Neural progenitor cell (in vitro differentiated cells): Measurements from ENCODE around the gene BRD2. TPM values are rescaled to one million over a fixed set of nuclear protein-coding genes. Genes with fewer than 3 reads are reported as not detected.

Experiments
- DNase-seq: peaks from one replicate; pipeline ENCODE4 v3.0.0-alpha.2; 2016; ENCODE audit warnings: low spot score
- H2AFZ ChIP-seq: fragments of 200-600 bp; sonication (generic); replicated peaks from 2 replicates; pipeline ENCODE4 v1.6.1; 2016; ENCODE audit warnings: antibody characterized with exemption
- H3F3A ChIP-seq: fragments of 200-600 bp; sonication (generic); 2 replicates; pipeline ENCODE4 v1.6.1; 2016; ENCODE audit warnings: antibody characterized with exemption, low read depth
- H3K27ac ChIP-seq: fragments of 200-600 bp; sonication (generic); 2 replicates; pipeline ENCODE4 v1.5.1; 2016; ENCODE audit warnings: mild to moderate bottlenecking
- H3K27me3 ChIP-seq: fragments of 200-600 bp; sonication (generic); 2 replicates; pipeline ENCODE4 v1.6.1; 2016; ENCODE audit warnings: mild to moderate bottlenecking, moderate library complexity
- H3K36me3 ChIP-seq: fragments of 200-600 bp; sonication (generic); 2 replicates; pipeline ENCODE4 v1.5.1; 2016
- H3K4me1 ChIP-seq: fragments of 200-600 bp; sonication (generic); 2 replicates; pipeline ENCODE4 v1.6.1; 2016; ENCODE audit warnings: mixed run types
- H3K4me2 ChIP-seq: fragments of 200-600 bp; sonication (generic); 2 replicates; pipeline ENCODE4 v1.6.1; 2016
- H3K4me3 ChIP-seq: fragments of 200-600 bp; sonication (generic); 2 replicates; pipeline ENCODE4 v1.5.1; 2016
- H3K79me2 ChIP-seq: fragments of 200-600 bp; sonication (generic); 2 replicates; pipeline ENCODE4 v1.6.1; 2016; ENCODE audit warnings: low read depth
- H3K9ac ChIP-seq: fragments of 200-600 bp; sonication (generic); 2 replicates; pipeline ENCODE4 v1.6.1; 2016
- H3K9me3 ChIP-seq: fragments of 200-600 bp; sonication (generic); 2 replicates; pipeline ENCODE4 v1.5.1; 2016; ENCODE audit warnings: low read depth
- H4K20me1 ChIP-seq: fragments of 200-600 bp; sonication (generic); 2 replicates; pipeline ENCODE4 v1.6.1; 2016; ENCODE audit warnings: low read depth
- H3K27ac Mint-ChIP-seq: 3 replicates; pipeline ENCODE4 v1.8.0; 2021; ENCODE audit warnings: mixed read lengths
- H3K27me3 Mint-ChIP-seq: 2 replicates; pipeline ENCODE4 v1.8.0; 2022; ENCODE audit warnings: low read depth, mild to moderate bottlenecking, inconsistent platforms, moderate library complexity, mixed read lengths; ENCODE audit not compliant: insufficient read depth
- H3K36me3 Mint-ChIP-seq: 3 replicates; pipeline ENCODE4 v1.8.0; 2021; ENCODE audit warnings: mixed read lengths
- H3K4me1 Mint-ChIP-seq: 3 replicates; pipeline ENCODE4 v1.8.0; 2021; ENCODE audit warnings: mixed read lengths
- H3K4me3 Mint-ChIP-seq: 3 replicates; pipeline ENCODE4 v1.8.0; 2021; ENCODE audit warnings: mild to moderate bottlenecking, moderate library complexity, mixed read lengths
- H3K9me3 Mint-ChIP-seq: 3 replicates; pipeline ENCODE4 v1.8.0; 2020; ENCODE audit warnings: mixed read lengths
- CTCF ChIP-seq: fragments of 200-600 bp; sonication (generic); IDR thresholded peaks from 2 replicates; pipeline ENCODE4 v1.5.1; 2017; ENCODE audit warnings: antibody characterized with exemption, mild to moderate bottlenecking
- EZH2 ChIP-seq: fragments of 200-600 bp; sonication (generic); IDR thresholded peaks from 2 replicates; pipeline ENCODE4 v1.6.1; 2017; ENCODE audit warnings: antibody characterized with exemption, mild to moderate bottlenecking, moderate library complexity
- EZH2phosphoT487 ChIP-seq: fragments of 200-600 bp; sonication (generic); IDR thresholded peaks from 2 replicates; pipeline ENCODE4 v1.6.1; 2017; ENCODE audit warnings: antibody characterized with exemption
- total RNA-seq: library from RNA; depleted of rRNA; stranded (reverse); fragments of >200 nt; gene quantifications from 2 replicates; pipeline ENCODE4 v1.2.3, GENCODE V29; 2015; ENCODE audit warnings: low replicate concordance

Gene BRD2
- 202 and 211 TPM in 2 replicates for total RNA-seq

GRCh38 chr6:32968093-32968866 lies at the start of gene BRD2:
TSS of gene BRD2 (plus strand) at chr6:32968594. CDS start at chr6:32972899, 4,305 bp downstream.
- Histone ChIP-seq H3K4me1 (peaks cover 10% of the 10 kb centered on the region), H3K27me3 (no peaks in the 10 kb centered on the region), H3F3A (peaks cover 53% of the 10 kb centered on the region), H3K27ac (peak within 1 kb of the TSS; percentile 100), H2AFZ (peak within 1 kb of the TSS; percentile 77), H3K9me3 (no peaks in the 10 kb centered on the region), H3K4me3 (peak within 1 kb of the TSS; percentile 68), H3K36me3 (no peaks in the 10 kb centered on the region), H3K4me2 (peak within 1 kb of the TSS; percentile 82), H3K79me2 (peaks cover 66% of the 10 kb centered on the region), H3K9ac (peak within 1 kb of the TSS; percentile 90), H4K20me1 (peaks cover 21% of the 10 kb centered on the region)
- H3K27ac Mint-ChIP-seq: peak within 1 kb of the TSS; percentile 100
- DNase-seq: peak; percentile 98
- H3K27me3 Mint-ChIP-seq: peaks cover 11% of the 10 kb centered on the region
- H3K9me3 Mint-ChIP-seq: no peaks in the 10 kb centered on the region
- H3K4me3 Mint-ChIP-seq: peak within 1 kb of the TSS; percentile 94
- H3K4me1 Mint-ChIP-seq: peaks cover 21% of the 10 kb centered on the region
- TF ChIP-seq EZH2phosphoT487: no peak
- no peak for TF ChIP-seq CTCF
- no peak for TF ChIP-seq EZH2
- peaks cover 9% of the 10 kb centered on the region for H3K36me3 Mint-ChIP-seq

- H3K9me3 Mint-ChIP-seq: no peaks in the 10 kb centered on the region
- no peaks in the 10 kb centered on the region for H3K4me1 Mint-ChIP-seq
- Histone ChIP-seq H3K4me1 (no peaks in the 10 kb centered on the region), H3K4me2 (no peak overlapping the region), H4K20me1 (no peaks in the 10 kb centered on the region), H3F3A (no peaks in the 10 kb centered on the region), H3K36me3 (no peaks in the 10 kb centered on the region), H3K4me3 (no peak overlapping the region), H3K9ac (no peak overlapping the region), H3K79me2 (no peaks in the 10 kb centered on the region), H3K9me3 (no peaks in the 10 kb centered on the region), H3K27me3 (peaks cover 10% of the 10 kb centered on the region), H2AFZ (no peak overlapping the region), H3K27ac (no peak overlapping the region)
- no peak for DNase-seq
- no peak overlapping the region for H3K27ac Mint-ChIP-seq
- no peaks in the 10 kb centered on the region for H3K27me3 Mint-ChIP-seq
- TF ChIP-seq EZH2phosphoT487: no peak
- no peak for TF ChIP-seq EZH2
- TF ChIP-seq CTCF: no peak
- H3K36me3 Mint-ChIP-seq: no peaks in the 10 kb centered on the region
- H3K4me3 Mint-ChIP-seq: no peak overlapping the region
Measured at GRCh38 chr6:32920715-32921114, 47.7 kb upstream of the BRD2 start.

- H3K36me3 ChIP-seq: no peaks in the 10 kb centered on the region
- H3K4me3 ChIP-seq: no peak overlapping the region
- H3K27me3 ChIP-seq: no peaks in the 10 kb centered on the region
- no peaks in the 10 kb centered on the region for H4K20me1 ChIP-seq
- no peaks in the 10 kb centered on the region for H3K4me1 ChIP-seq
- H3K9ac ChIP-seq: no peak overlapping the region
- Mint-ChIP-seq H3K27ac (no peak overlapping the region), H3K4me1 (no peaks in the 10 kb centered on the region), H3K9me3 (no peaks in the 10 kb centered on the region), H3K27me3 (no peaks in the 10 kb centered on the region), H3K4me3 (no peak overlapping the region), H3K36me3 (no peaks in the 10 kb centered on the region)
- H3K4me2 ChIP-seq: no peak overlapping the region
- H3F3A ChIP-seq: no peaks in the 10 kb centered on the region
- no peaks in the 10 kb centered on the region for H3K9me3 ChIP-seq
- no peak for DNase-seq
- TF ChIP-seq EZH2: no peak
- no peak for TF ChIP-seq EZH2phosphoT487
- TF ChIP-seq CTCF: no peak
- no peaks in the 10 kb centered on the region for H3K79me2 ChIP-seq
- no peak overlapping the region for H2AFZ ChIP-seq
- no peak overlapping the region for H3K27ac ChIP-seq
Measured at GRCh38 chr6:32922083-32922482, 46.3 kb upstream of the BRD2 start.
